Rectal smooth muscle tissue (tissue), 1 donor: Measurements from ENCODE around the gene RAB35.

ENCODE experiments used
- H3K27ac ChIP-seq: one replicate; pipeline ENCODE4 v1.7.0; 2013; ENCODE audit warnings: low read depth, low read length, inconsistent platforms
- H3K27me3 ChIP-seq: one replicate; pipeline ENCODE4 v1.7.0; 2013; ENCODE audit warnings: low read length; ENCODE audit not compliant: control insufficient read depth, insufficient read depth
- H3K36me3 ChIP-seq: one replicate; pipeline ENCODE4 v1.7.0; 2013; ENCODE audit warnings: low read length; ENCODE audit not compliant: control insufficient read depth, insufficient read depth
- H3K4me1 ChIP-seq: one replicate; pipeline ENCODE4 v1.7.0; 2013; ENCODE audit warnings: low read length; ENCODE audit not compliant: control insufficient read depth, insufficient read depth
- H3K4me3 ChIP-seq: one replicate; pipeline ENCODE4 v1.7.0; 2013; ENCODE audit warnings: low read length
- H3K9ac ChIP-seq: one replicate; pipeline ENCODE4 v1.7.0; 2013; ENCODE audit warnings: low read length

RAB35 gene

DNA sequence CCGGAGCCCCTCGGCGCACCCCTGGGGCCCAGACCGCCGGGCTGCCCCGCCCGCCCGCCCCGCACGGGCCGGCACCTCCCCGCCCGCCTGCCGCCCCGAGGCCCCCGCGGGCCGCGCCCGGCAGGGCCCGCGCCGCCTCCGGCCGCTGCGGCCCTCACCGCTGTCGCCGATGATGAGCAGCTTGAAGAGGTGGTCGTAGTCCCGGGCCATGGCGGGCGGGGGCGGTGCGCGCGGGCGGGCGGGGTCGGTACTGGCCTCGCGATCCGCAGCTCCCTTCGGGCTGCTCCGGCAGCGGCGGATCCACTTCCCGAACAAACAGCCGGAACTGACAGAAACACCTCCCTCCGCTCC is at the start of gene RAB35:
Gene RAB35, minus strand, starts transcription at position 313 of the 351 bp plus-strand sequence. Its CDS starts 103 bp downstream, at position 210.
- peak within 1 kb of the TSS; percentile 95 for H3K27ac ChIP-seq
- peak within 1 kb of the TSS; percentile 82 for H3K4me3 ChIP-seq
- no peaks in the 10 kb centered on the region for H3K36me3 ChIP-seq
- peak within 1 kb of the TSS; percentile 71 for H3K9ac ChIP-seq
- H3K4me1 ChIP-seq = peaks cover 27% of the 10 kb centered on the region
- no peaks in the 10 kb centered on the region for H3K27me3 ChIP-seq

DNA sequence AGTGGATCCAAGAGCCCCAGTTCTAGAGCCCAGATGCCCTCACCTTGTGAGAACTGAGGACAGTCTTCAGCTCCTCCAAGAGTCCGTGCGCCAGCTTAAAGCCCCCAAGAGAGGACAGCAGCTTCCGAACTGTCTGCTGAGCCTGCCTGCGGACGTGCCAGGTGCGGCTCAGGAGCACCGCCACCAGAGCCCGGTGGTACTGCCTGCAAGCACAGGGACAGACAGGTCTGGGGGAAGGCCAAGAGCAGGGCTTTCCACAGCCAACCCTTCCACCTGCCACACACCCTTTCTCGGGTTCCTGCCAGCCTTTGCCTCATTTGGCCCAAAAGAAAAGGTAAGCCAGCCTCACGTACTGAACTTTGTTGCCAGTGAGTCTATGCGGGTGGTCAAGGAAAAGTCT is 47.7 kb upstream of the RAB35 start:
- peaks cover 56% of the 10 kb centered on the region for H3K36me3 ChIP-seq

DNA sequence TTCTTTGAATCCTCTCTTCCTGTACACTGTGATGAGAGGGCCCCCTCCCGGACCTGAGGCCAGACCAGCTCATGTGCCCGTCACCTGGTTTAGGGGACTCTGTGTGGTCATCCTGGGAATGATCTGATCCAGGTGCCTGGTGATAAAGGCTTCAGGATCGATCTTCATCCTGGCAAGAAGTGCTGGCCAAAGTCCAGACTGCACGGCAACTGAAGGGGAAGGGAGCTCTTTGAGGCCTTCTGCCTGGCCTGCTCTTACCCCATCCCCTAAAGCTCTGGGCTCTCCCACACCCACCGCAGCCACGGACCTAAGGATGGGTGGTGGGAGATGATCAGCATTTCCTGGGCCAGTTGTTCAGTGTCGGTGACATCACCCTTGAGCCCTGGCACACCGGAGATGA is 46.2 kb upstream of the RAB35 start:
- Histone ChIP-seq H3K4me3 (no peak overlapping the region), H3K36me3 (peaks cover 57% of the 10 kb centered on the region)

More for the DNA sequence above, 47.7 kb upstream of the RAB35 start:
- H3K27ac ChIP-seq = no peak overlapping the region
- H3K27me3 ChIP-seq = no peaks in the 10 kb centered on the region
- H3K9ac ChIP-seq = no peak overlapping the region
- no peak overlapping the region for H3K4me3 ChIP-seq
- H3K4me1 ChIP-seq = no peaks in the 10 kb centered on the region

DNA sequence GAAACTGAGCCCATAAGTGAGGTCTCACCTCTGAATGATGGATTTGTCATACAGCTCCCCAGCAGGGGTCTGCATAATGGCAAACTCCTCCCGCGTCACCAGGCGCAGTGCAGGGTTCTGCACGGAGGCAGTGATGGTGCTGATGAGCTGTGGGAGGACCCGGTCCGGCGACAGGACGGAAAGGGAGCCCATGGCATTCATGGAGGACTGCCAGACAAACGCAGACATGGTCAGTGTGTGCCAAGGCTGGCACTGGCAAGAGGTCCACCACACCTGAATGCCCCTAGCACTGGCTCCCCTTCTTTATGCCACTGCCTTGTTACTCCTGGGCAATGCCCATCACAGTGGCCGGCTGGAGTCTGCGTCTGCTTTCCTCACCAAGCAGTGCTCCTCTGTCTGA is 45.3 kb upstream of the RAB35 start:
- H3K4me3 ChIP-seq = no peak overlapping the region
- no peak overlapping the region for H3K27ac ChIP-seq
- no peak overlapping the region for H3K9ac ChIP-seq
- H3K36me3 ChIP-seq = peaks cover 58% of the 10 kb centered on the region
- no peaks in the 10 kb centered on the region for H3K27me3 ChIP-seq
- no peaks in the 10 kb centered on the region for H3K4me1 ChIP-seq

More for the DNA sequence above, 46.2 kb upstream of the RAB35 start:
- Histone ChIP-seq H3K4me1 (no peaks in the 10 kb centered on the region), H3K9ac (no peak overlapping the region), H3K27ac (no peak overlapping the region), H3K27me3 (no peaks in the 10 kb centered on the region)

DNA sequence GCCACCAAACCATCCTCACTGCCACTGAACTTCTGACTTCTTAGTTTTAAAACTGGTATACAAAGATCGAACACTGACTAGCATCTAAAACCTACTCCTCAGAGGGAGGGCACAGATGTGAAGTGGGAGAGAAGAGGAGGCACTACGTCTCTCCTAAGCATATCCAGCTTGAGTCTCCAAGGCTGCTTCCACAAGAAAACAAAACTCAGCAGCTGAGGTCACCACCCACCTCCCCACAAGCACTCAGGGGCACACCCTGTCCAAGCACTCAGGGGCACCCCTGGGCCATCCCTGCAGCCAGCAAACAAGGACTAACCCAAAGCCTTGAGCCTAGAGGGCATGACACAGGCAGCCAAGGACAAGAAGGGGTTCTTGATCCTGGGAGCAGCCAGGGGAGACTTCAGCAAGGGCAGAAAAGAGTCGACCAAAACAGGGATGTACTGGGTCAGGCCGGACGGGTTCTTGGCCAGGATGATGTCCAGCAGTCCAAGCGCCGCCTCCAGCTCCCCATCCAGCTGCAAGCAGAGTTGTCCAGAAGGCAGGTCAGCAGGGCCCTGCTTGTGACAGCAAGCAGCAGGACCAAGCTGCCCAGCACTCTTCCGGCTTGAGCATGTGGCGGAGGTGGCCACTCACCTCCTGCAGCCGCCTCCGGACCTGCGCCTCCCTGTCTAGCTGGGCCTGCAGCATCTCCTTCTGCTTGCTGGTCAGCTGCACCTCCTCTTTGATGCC is 43.1 kb upstream of the RAB35 start:
- no peak overlapping the region for H3K9ac ChIP-seq
- no peaks in the 10 kb centered on the region for H3K4me1 ChIP-seq
- H3K4me3 ChIP-seq = no peak overlapping the region
- no peak overlapping the region for H3K27ac ChIP-seq
- H3K36me3 ChIP-seq = peaks cover 77% of the 10 kb centered on the region
- no peaks in the 10 kb centered on the region for H3K27me3 ChIP-seq

DNA sequence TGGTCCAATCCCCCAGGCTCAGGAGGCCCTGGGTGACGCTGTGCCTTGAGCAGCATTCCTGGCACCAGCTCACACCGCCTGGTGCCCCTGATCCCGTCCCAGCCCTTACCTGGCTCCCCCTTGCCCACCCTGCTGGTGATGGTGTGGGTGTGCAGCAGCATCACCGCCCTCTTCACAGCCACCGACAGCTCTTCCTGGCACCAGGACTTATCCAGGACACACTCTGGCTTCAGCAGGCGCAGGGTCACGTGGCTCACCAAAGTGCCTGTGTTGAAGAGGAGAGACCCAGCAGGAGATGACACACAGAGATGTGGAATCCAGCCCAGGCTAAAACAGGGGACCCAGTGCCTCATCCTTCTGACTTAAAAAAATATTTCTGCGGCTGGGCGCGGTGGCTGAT is 41.8 kb upstream of the RAB35 start:
- Histone ChIP-seq H3K9ac (no peak overlapping the region), H3K4me1 (no peaks in the 10 kb centered on the region), H3K36me3 (peaks cover 84% of the 10 kb centered on the region), H3K27ac (no peak overlapping the region), H3K4me3 (no peak overlapping the region), H3K27me3 (no peaks in the 10 kb centered on the region)

DNA sequence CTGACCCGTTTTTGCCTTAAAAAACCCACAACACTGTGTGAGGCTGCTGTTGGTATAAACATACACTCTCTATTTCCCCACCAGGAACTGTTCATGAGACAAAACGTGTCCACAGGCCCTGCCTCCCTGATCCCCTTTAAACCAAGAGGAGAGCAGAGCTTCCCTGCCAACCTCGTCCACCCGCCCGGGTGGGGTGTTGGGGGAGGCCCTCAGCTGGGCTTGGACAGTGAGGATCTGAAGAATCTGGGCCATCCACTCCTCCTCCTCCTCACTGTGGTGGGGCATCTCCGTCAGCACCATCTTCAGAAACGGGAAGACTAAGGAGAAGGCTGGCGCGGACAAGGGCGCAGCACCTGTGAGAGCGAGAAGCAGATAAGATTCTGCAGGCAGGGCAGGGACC is 41.1 kb upstream of the RAB35 start:
- Histone ChIP-seq H3K4me3 (no peak overlapping the region), H3K27ac (no peak overlapping the region), H3K4me1 (no peaks in the 10 kb centered on the region), H3K36me3 (peaks cover 82% of the 10 kb centered on the region), H3K27me3 (no peaks in the 10 kb centered on the region), H3K9ac (no peak overlapping the region)

DNA sequence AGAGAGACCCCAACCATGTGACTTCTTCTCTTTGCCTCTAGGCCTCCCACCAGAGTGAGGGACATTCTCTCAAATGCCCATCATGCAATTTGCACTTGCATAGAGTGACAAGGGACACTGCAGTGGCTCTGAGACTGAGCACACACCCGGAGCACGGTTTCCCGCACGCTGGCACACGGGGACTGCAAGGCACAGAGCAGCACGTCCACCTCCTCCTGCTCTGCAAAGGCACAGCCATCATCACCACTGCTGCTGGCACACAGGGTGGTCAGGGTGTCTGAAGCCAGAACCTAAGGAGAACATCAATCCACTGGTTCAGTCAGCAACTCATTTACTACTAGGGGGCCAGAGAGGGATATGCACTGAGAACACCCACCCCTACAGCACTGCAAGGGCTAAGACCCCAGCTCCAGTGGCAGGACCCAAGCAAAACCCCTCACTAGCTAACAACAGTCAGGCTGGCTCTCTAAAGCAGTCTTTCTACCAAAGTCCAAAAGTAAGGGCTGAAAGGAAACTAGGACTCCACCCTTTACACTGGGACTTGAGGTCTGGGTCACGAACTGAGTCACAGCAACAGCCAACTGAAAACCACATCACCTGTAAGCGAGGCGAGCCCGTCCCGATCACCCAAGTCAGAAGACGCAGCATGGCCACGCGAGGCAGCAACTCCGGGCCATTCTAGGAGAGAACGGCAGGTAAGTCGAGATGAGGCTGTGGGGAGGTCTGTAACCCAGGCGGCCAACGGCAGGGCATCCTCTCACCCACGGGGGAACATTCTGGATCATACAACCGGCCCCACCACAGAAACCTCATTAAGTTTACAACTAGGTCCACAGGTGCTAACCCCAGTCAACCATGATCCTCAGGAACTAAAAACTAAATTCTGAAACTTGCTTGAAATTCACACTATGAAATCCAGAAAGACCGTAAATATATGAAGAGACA is 40.0 kb upstream of the RAB35 start:
- peaks cover 73% of the 10 kb centered on the region for H3K36me3 ChIP-seq

DNA sequence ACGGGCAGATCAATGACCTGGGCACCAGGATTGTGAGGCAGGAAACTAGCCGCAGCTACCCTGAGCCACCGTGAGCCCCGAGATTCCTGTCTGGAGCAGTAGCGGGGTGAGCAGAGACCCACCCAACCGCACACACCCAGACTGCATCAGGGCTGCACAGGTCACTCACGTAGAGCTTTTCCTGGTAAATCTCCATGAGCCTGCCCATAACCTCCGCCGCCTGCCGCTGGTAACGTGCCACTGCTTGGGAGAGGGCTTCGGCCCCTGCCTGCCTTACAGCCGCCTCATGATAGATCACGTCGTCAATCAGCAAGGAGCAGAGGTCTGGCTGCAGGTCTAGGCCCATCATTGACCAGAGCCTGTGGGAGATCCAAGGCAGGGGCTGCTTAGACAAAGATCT is 38.5 kb upstream of the RAB35 start:
- no peaks in the 10 kb centered on the region for H3K4me1 ChIP-seq
- no peaks in the 10 kb centered on the region for H3K27me3 ChIP-seq
- H3K36me3 ChIP-seq = peaks cover 60% of the 10 kb centered on the region
- no peak overlapping the region for H3K4me3 ChIP-seq
- H3K9ac ChIP-seq = no peak overlapping the region
- no peak overlapping the region for H3K27ac ChIP-seq

More for the DNA sequence above, 40.0 kb upstream of the RAB35 start:
- Histone ChIP-seq H3K27ac (no peak overlapping the region), H3K27me3 (no peaks in the 10 kb centered on the region), H3K9ac (no peak overlapping the region), H3K4me1 (no peaks in the 10 kb centered on the region), H3K4me3 (no peak overlapping the region)

DNA sequence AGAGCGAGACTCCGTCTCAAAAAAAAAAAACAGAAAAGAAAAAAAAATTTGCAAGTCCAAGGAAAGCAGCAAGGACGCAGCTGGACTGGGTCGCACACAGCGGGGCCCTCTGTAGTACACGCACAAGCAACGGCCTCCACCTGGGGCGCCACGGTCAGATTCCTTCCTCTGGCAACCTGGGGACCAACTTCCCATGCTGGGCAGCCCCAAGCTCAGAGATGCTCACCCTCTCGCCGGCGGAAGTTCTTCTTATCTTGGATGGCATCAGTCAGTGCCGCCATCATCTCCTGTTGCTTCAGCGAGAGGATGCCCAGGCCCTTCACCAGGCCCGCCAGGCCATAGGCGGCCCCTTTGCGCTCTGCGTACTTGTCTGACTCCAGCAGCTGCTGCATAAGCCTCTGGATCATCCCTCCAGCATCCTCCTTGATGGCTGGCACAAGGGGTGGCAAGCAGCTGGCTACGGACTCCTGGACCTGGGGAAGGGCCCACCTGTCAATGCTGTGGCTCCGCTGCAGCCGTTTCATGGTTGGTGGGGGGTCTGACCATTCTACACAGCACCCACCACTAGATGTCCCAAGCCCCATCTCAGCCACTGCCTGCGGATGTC is 34.5 kb upstream of the RAB35 start:
- Histone ChIP-seq H3K9ac (no peak overlapping the region), H3K36me3 (peaks cover 58% of the 10 kb centered on the region), H3K27ac (no peak overlapping the region), H3K4me3 (no peak overlapping the region), H3K27me3 (no peaks in the 10 kb centered on the region), H3K4me1 (no peaks in the 10 kb centered on the region)

DNA sequence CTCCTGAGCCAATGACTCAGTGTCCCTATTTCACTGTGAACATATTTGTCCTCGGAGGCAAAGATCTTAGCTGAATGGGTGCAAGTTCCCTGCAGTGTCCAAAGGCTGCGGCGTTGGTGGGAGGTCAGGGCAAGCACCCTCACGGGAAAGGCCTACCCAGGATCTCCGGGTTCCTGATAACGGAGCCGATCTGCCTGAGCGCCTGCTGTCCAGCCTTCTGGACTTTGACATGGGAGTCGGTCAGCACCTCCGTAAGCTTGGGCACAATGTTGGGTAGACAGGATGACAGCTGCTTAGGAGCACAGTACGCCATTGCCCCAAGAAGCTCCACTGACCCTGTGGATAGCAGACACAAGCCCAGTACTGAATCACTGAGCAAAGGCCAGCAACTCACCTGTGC is 31.5 kb upstream of the RAB35 start:
- Histone ChIP-seq H3K27ac (no peak overlapping the region), H3K27me3 (no peaks in the 10 kb centered on the region), H3K36me3 (peaks cover 48% of the 10 kb centered on the region), H3K4me3 (no peak overlapping the region), H3K4me1 (no peaks in the 10 kb centered on the region), H3K9ac (no peak overlapping the region)

DNA sequence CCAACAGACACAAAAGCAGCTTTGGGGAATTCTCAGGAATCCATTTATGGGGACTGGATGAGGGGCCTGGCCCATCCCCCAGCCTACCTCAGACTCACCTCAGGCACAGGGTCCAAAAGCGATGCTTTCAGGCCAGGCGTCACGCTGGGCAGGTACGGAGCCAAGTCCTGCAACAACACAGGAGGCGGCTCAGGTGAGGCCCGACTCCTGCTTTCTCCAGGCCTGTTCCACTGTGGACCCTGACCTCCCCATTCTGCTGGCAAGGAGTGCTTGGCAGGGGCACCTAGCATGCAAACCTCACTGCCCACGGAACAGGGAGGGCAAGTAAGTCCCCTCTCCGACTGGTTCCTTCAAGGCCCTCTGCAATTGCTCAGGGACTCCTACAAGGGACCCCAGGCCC is 28.6 kb upstream of the RAB35 start:
- peaks cover 66% of the 10 kb centered on the region for H3K36me3 ChIP-seq
- no peak overlapping the region for H3K9ac ChIP-seq

More for the DNA sequence above, 28.6 kb upstream of the RAB35 start:
- no peak overlapping the region for H3K4me3 ChIP-seq
- no peaks in the 10 kb centered on the region for H3K4me1 ChIP-seq
- H3K27ac ChIP-seq = no peak overlapping the region
- no peaks in the 10 kb centered on the region for H3K27me3 ChIP-seq
